DOHH2 (cell line): ENCODE results near the gene POLR3GL.

Experiments used
- EZH2phosphoT487 ChIP-seq: fragments of 200-600 bp; sonication (generic); IDR thresholded peaks from 2 replicates; pipeline ENCODE4 v1.6.1; 2017; ENCODE audit warnings: borderline replicate concordance, mild to moderate bottlenecking, antibody characterized with exemption, low read length, moderate library complexity, mixed read lengths
- TF ChIP-seq, protein P1 (sequence below): fragments of 200-600 bp; sonication (generic); IDR thresholded peaks from one replicate; pipeline ENCODE4 v1.5.1; 2014; ENCODE audit warnings: antibody characterized with exemption, mild to moderate bottlenecking, low read depth, low read length; ENCODE audit not compliant: poor library complexity, severe bottlenecking

DNA sequence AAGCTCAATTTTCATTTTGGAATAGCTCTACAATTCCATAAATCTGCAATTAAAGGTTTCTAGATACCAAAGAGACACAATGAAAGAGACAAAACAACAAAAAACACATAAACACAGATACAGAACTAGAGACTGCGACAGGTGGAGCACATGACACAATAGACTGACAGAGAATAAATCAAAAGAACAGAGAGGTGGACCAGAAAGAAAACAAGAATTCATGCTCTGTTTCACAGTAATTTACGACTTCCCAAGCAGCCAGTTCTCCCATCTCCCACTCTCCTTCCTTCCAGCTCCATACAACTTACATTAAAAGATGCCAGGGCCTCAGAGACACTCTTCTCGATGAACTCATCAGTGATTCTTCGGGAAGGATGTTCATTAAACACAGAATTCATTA is 22.1 kb upstream of the POLR3GL start:
- TF ChIP-seq, protein P1, sequence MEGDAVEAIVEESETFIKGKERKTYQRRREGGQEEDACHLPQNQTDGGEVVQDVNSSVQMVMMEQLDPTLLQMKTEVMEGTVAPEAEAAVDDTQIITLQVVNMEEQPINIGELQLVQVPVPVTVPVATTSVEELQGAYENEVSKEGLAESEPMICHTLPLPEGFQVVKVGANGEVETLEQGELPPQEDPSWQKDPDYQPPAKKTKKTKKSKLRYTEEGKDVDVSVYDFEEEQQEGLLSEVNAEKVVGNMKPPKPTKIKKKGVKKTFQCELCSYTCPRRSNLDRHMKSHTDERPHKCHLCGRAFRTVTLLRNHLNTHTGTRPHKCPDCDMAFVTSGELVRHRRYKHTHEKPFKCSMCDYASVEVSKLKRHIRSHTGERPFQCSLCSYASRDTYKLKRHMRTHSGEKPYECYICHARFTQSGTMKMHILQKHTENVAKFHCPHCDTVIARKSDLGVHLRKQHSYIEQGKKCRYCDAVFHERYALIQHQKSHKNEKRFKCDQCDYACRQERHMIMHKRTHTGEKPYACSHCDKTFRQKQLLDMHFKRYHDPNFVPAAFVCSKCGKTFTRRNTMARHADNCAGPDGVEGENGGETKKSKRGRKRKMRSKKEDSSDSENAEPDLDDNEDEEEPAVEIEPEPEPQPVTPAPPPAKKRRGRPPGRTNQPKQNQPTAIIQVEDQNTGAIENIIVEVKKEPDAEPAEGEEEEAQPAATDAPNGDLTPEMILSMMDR, result no peak
- TF ChIP-seq EZH2phosphoT487, result no peak
